Measurements from ENCODE around the gene CMKLR1.

DNA sequence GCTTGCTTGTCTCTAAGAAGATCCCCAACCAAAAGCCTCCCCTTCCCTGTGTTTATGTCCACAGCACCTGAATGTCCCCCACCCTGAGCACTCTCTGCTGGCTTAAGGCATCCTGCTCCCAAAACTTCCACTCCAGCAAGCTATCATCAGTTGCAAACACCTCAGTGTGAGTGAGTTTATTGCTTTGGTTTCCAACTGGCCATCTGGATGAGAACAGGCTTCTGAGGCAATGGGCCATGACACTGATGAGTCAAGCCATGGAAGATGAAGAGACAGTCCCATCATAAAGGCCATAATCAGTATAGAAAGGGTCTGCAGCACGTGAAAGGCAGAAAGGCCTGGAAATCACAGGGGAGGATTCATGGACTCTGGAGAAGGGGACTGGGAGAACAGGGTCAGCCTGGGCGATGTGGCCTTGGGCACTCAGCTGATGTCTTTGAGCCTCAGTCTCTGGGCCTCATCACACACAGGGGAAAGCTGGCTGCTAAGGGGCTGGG lies 12.8 kb downstream of the CMKLR1 start:
- TF ChIP-seq, protein P1, sequence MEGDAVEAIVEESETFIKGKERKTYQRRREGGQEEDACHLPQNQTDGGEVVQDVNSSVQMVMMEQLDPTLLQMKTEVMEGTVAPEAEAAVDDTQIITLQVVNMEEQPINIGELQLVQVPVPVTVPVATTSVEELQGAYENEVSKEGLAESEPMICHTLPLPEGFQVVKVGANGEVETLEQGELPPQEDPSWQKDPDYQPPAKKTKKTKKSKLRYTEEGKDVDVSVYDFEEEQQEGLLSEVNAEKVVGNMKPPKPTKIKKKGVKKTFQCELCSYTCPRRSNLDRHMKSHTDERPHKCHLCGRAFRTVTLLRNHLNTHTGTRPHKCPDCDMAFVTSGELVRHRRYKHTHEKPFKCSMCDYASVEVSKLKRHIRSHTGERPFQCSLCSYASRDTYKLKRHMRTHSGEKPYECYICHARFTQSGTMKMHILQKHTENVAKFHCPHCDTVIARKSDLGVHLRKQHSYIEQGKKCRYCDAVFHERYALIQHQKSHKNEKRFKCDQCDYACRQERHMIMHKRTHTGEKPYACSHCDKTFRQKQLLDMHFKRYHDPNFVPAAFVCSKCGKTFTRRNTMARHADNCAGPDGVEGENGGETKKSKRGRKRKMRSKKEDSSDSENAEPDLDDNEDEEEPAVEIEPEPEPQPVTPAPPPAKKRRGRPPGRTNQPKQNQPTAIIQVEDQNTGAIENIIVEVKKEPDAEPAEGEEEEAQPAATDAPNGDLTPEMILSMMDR (IDR thresholded peaks at IDR 0.05): no peak
- TF ChIP-seq EP300 (IDR thresholded peaks at IDR 0.05) (no peak), POLR2A (IDR thresholded peaks at IDR 0.05; ENCODE audit: low read depth) (no peak), POLR2AphosphoS5 (IDR thresholded peaks at IDR 0.05) (no peak)
